Stimulated activated CD8-positive, alpha-beta memory T cell treated with anti-CD3 and anti-CD28 coated beads, Interleukin-12 subunit alpha, Interleukin-12 subunit beta, amount 100 ng/mL, for 4 hours (primary cell): ENCODE data around the gene SLC25A22.
A peak's percentile ranks its signal among the peaks of the same experiment; 100 is the strongest.

Source experiments
- DNase-seq: peaks from one replicate; pipeline ENCODE4 v3.0.0-alpha.2; 2020; ENCODE audit warnings: low read depth

The SLC25A22 gene

DNA sequence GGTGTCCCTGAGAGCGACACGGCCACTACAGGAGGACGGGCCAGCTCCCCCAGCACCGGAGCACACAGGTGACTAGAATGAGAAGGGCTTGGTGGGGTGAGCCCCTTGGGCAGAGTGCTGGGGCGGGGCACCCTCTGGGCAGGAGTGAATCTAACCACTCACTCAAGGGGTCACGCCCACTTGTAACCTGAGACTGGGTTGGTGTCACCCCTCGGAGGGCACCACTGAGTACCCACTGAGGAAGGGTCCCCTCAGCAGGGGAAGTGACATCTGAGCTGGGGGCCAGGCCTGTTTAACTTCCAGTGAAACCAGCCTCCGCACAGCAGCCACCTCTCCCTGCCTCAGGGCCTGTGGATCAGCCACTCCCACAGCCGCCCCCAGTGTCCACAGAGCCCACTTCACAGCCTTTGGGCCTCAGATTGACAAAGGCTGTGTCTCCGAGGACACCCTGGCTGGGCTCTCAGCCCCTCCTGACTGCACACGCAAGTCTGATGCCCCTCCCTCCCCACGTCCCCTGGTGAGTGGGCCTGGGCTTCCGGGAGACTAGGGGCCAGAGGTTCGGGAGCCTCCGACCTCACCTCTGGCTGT, 26.4 kb downstream of the SLC25A22 start:
- DNase-seq = no peak

GRCh38 chr11:770642-771616, 27.2 kb downstream of the SLC25A22 start:
- no peak for DNase-seq

DNA sequence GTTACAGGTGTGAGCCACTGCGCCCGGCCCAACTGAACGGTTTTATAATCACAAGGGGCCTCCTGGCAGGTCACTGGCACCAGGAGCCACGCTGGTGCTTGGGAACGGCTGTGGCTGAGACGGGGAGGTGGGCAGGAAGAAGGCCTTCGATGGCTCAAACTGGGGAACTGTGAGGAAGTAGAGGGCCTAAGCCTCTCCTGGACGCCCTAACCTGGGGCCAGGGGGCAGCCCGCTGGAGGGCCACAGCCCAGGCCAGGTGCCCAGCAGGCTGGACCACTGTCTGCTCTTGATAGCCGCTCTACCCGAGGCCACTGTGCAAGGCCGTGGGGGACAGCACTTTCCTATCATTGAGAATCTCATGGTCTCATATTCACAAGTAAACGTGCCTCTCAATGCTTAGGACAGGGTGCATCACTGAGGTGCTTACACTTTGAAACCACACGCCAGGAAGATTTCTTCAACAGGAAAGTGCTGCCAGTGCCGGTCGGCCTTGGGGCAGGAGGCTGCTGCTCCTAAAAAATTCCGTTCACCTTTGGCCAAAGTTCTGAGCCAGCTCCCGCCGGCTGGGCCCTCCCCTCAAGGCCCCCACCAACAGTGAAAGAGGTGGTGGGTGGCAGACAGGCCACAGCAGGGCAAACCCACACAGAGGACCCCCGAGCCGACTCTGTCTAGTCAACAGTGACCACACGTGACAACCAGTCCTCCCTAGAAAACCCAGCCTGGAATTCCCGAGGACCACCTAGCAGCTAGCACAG, 28.0 kb downstream of the SLC25A22 start:
- DNase-seq = no peak

- no peak for DNase-seq
Measured at GRCh38 chr11:767238-767637, 30.8 kb downstream of the SLC25A22 start.

DNA sequence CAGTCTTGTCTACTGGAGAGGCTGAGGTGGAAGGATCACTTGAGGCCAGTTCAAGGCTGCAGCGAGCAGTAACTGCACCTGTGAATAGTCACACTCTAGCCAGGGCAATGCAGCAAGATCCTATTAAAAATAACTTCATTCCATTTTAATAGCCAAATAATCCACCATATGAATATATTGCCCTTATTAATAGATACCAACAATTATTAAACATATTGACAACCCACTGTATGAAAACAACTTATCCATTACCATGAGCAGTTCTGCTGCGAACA, 31.2 kb downstream of the SLC25A22 start:
- no peak for DNase-seq

DNA sequence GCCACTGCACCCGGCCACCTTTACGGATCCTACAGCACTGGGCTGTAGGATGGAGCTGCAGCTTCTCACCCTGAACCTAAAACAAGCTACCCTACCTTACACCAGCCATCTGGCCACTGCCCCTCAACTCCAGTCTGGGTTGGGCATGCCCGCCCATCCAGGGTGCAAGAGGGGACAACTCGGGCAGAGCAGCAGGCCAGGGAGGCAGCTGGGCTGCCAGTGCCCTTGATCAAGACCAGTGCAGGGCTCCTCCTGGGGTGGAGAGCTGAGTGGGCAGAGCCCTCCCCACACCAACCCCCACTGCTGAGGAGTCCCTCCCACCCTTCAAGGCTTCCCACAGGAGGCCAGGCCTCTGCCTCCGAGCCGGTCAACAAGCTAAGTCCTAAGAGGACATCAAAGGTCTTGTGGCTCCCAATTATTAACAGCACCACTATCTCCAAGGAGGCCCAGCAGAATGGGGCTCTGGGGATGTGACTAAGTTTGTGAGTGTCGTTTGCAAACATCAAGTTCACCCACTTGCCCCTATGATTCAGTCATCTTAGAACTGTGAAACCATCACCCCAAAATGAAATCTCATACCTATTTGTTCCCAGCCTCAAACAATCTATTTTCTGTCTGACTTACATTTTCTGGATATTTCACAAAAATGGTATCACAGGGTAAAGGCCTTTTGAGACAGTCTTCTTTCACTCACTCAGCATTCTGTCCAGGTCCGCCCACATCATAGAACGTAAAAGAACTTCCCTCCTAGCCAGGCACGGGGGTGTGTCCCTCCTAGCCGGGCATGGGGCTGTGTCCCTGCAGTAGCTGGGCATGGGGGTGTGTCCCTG, 31.8 kb downstream of the SLC25A22 start:
- DNase-seq = no peak

DNA sequence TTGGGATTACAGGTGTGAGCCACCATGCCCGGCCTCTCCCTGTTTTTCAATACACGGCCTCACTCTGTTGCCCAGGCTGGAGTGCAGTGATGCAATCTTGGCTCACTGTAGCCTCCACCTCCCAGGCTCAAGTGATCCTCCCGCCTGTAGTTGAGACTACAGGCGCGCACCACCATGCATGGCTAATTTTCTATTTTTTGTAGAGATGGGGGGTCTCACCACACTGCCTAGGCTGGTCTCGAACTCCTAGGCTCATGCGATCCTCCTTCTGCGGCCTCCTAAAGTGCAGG, 32.3 kb downstream of the SLC25A22 start:
- no peak for DNase-seq

DNA sequence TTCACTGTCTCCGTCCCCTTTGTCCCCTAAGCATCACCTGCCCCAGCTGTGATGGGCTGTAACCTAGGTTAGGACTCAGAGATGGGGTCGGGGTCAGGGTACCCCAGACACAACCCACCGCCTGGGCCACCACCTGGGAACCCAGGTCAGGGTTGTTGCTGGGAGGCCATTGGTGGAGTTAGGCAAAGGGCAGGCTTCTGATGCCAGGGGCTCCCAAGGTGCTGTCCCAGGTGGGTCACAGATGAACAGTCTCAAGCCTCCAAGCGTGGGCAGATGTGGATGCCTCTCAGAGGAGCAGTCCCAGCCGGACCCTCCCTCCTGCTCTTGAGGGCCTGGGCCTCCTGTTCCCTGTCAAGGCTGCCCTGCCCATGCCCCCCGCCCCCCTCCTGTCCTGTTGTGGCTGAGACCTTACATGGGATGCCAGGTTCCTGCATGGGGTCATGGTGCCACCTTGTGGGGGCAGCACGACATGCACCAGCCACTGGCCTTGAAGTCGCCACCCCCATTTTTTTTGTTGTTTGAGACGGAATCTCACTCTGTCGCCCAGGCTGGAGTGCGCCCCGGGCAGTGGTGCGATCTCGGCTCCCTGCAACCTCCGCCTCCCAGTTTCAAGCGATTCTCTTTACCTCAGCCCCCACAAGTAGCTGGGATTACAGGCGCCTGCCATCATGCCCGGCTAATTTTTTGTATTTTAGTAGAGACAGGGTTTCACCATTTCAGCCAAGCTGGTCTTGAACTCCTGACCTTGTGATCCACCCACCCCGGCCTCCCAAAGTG, 32.9 kb downstream of the SLC25A22 start:
- DNase-seq = peak; percentile 32

DNA sequence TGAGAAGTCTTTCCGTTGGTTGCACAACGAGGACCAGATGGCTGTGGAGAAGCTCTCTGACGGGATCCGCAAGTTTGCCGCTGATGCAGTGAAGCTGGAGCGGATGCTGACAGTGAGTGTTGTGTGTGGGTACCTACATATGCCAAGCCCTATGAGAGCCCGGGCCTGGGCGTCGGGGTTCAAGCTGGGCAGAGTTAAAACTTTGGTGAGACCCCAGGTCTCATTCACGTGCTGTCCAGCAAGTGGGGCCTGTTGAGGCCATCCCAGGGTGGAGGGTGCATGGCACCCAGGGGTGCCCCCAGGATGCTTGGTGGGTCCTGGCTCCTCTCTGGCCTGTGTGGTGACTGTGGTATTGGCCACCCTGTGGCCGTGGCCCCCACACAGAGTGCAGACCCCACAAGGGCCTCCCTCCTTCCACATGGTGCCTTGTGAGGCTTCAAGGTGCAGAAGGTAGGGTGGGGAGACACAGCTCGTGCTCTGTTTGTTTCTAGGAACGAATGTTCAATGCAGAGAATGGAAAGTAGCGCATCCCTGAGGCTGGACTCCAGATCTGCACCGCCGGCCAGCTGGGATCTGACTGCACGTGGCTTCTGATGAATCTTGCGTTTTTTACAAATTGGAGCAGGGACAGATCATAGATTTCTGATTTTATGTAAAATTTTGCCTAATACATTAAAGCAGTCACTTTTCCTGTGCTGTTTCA, 33.6 kb downstream of the SLC25A22 start:
- DNase-seq = no peak

DNA sequence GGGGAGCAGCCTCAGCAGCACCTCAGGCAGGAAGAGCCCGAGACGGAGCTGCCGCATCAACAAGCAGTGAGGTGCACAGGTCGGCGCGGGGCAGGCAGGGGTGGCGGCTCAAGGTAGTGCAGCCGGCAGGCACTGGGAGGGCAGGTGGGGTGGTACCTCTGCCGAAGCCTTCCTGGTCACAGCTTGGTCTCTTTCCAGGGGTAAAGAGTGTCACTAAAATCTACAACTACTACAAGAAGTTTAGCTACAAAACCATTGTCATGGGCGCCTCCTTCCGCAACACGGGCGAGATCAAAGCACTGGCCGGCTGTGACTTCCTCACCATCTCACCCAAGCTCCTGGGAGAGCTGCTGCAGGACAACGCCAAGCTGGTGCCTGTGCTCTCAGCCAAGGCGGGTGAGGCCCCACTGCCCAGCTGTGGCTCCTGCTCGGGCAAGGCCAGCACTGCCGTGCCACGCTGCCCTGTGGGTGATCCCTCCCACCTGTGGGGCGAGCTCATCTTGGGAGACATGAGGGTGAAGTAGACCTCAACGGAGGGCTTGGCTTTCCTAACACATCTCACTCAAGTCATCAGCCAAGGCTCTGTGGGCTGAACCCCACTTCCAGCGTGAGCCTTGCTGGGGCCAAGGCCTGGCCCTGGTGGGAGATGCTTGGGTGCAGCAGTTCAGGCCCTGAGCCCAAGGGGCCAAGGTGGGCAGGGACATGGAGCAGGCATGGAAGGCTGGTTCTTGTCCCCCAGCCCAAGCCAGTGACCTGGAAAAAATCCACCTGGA, 34.3 kb downstream of the SLC25A22 start:
- no peak for DNase-seq

GRCh38 chr11:763073-763463, 35.0 kb downstream of the SLC25A22 start:
- no peak for DNase-seq

DNA sequence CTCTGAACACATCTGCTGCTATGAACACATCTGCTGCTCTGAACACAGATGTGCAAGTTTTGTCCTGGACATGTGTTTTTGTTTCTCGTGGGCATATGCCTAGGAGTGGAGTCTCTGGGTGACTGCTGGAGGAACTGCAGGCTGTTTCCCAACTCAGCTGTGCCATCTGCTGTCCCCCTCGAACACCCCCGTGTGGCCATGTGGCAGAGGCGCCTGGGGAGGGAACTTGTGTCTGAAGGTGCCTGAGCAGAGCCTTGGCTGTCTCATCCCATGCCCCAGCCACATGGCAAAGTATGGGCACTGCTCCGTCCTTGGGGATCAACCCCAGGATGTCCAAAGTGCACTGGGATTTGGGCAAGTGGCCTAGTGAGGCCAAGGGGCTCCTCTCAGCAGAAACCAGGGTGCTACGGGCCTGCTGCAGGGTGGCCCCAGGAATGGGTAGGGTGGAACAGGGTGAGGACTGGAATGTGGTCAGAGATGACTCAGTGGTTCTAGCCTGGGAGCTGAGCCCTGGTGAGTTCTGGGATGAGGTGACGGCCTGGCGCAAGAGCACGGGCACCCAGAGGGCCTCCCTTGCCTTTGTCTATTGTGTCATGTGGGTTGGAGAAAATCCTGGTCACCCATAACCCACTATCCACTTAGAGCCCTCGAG, 35.5 kb downstream of the SLC25A22 start:
- no peak for DNase-seq

DNA sequence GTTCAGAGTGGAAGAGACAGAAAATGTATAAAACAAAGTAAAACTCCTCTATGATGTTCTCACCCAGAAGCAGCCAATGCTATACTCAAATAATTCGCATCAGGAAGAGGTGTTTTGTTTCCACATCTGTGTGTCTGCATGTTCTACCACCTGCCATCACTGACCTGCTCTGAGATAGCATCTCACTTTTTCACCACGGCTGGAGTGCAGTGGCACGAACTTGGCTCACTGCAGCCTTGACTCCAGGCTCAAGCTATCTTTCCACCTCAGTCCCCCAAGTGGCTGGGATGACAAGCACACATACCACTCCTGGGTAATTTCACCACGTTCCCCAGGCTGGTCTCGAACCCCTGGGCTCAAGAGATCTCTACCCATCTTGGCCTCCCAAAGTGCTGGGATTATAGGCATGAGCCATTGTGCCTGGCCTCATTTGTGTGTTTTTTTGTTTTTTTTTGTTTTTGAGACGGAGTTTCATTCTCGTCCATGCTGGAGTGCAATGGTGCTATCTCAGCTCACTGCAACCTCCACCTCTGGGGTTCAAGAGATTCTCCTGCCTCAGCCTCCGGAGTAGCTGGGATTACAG, 36.5 kb downstream of the SLC25A22 start:
- DNase-seq = no peak

DNA sequence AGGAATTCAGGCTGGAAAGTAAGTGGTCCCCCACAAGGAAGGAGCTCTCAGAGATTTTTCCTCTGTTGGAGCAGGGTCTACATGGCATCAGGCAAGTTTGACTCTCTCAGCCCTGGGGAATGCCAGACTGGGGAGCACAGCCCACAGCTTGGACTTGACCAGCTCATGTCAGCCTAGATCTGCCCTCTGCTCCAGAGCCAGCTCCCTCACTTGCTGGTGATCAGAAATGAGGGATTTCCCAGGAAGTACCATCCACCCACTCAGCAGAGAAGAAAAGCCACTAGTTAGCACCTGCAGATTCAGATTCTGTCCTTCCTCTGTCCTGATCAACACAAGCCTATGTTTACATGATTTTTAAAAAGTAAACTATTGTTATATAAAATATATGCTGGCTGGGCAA, 37.8 kb downstream of the SLC25A22 start:
- no peak for DNase-seq

- DNase-seq = no peak
Measured at GRCh38 chr11:749731-750130, 48.4 kb downstream of the SLC25A22 start.

DNA sequence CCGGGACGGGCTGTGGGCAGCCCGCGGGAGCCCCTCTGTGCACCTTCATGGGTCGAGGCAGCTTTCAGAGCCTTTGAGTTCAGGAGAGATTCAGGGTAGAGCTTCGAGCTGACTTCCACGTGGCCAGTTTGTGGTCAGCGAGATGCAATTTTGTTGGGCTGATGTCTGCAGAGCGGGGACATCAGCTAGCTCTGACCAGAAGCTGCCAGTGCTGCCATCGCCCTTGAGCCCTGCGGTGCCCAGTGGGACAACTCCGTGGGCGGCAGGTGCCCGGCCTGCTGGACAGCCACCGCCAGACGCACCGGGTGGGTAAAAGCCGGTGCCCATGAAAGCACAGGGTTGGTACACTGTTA, 50.1 kb downstream of the SLC25A22 start:
- DNase-seq = no peak

- peak; percentile 70 for DNase-seq
Measured at GRCh38 chr11:747158-748006, 50.7 kb downstream of the SLC25A22 start, which contains the start of gene TALDO1. TALDO1 (plus strand) TSS chr11:747464; CDS start chr11:747482, 18 bp downstream.
